Astrocyte of the cerebellum (primary cell): Measurements from ENCODE around the gene BBIP1.

Experiments
- DNase-seq: peaks from one replicate; pipeline ENCODE4 v3.0.0-alpha.2; 2011; ENCODE audit warnings: low read depth
- H3K4me3 ChIP-seq: 2 replicates; pipeline ENCODE4 v1.5.1; 2011; ENCODE audit warnings: mild to moderate bottlenecking, low read depth, low read length, moderate library complexity
- CTCF ChIP-seq: IDR thresholded peaks from 2 replicates; pipeline ENCODE4 v1.5.1; 2012; ENCODE audit warnings: low read length, low read depth, moderate library complexity, mild to moderate bottlenecking; ENCODE audit errors: missing control alignments
- in situ Hi-C: cut with HindIII; loops from 2 replicates; pipeline ENCODE4 v1.10.0; 2017; ENCODE audit warnings: low sequenced_read_pairs

Gene BBIP1

GRCh38 chr10:110861476-110861875, 57.5 kb downstream of the BBIP1 start:
- H3K4me3 ChIP-seq = no peak overlapping the region
- no peak for TF ChIP-seq CTCF
- in situ Hi-C loops = no loop called here
- DNase-seq = no peak

GRCh38 chr10:110860576-110861241, 58.3 kb downstream of the BBIP1 start:
- in situ Hi-C loops = no loop called here
- DNase-seq = no peak
- TF ChIP-seq CTCF = no peak
- no peak overlapping the region for H3K4me3 ChIP-seq

- peak; percentile 69 for DNase-seq
- in situ Hi-C loops = loop anchor here (5.0 kb wide), 1 partner anchor 38 kb away; no protein-coding TSS in a partner anchor
- H3K4me3 ChIP-seq = no peak overlapping the region
- TF ChIP-seq CTCF = no peak
Observed at GRCh38 chr10:110859973-110860376, 59.0 kb downstream of the BBIP1 start.

- in situ Hi-C loops = loop anchor here (5.0 kb wide), 1 partner anchor 37 kb away; no protein-coding TSS in a partner anchor
- DNase-seq = no peak
- no peak overlapping the region for H3K4me3 ChIP-seq
- no peak for TF ChIP-seq CTCF
Observed at GRCh38 chr10:110859206-110859972, 59.6 kb downstream of the BBIP1 start.

- DNase-seq = no peak
- in situ Hi-C loops = loop anchor here (5.0 kb wide), 1 partner anchor 36 kb away; no protein-coding TSS in a partner anchor
- no peak for TF ChIP-seq CTCF
- H3K4me3 ChIP-seq = no peak overlapping the region
Observed at GRCh38 chr10:110858297-110858934, 60.6 kb downstream of the BBIP1 start.
